ENCODE measurements around the gene CCNY.

DNA sequence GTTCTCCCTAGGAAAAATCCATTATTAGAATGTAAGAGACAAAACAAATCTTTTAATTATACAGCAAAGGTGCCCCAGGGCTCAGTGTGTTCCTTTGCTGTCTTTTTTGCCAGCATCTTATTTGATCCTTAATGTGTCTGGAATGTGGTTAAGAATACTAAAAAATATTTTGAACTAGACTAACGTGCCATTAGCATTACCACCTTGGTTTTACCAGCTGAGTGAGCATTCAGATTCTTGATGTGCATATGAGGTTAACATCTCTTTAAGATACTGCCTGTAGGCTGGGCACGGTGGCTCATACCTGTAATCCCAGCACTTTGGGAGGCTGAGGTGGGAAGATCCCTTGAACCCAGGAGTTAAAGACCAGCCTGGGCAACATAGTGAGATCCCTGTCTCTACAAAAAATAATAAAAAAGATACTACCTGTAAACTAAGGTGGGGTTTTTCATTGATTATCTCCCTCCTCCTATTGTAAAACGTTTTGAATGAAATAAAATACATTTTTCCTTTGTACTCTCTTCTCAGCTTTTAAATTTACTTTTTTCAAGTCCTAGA lies 96.6 kb downstream of the CCNY start:
- TF ChIP-seq CTCF (IDR thresholded peaks at IDR 0.05), result no peak
- no peak for TF ChIP-seq POLR2A (IDR thresholded peaks at IDR 0.05)
